A549 (cell line): ENCODE results near the gene WDR77. TPM values are rescaled to one million over a fixed set of nuclear protein-coding genes. Genes with fewer than 3 reads are reported as not detected.
A peak's percentile ranks its signal among the peaks of the same experiment; 100 is the strongest.

Experiments used
- ATAC-seq, 2 experiments: fragments of 200-7000 bp in 1 of 2; fragments of >200 bp in 1 of 2; cut with Nextera tagmentation in 1 of 2; cut with Tn5 transposase in 1 of 2; 3 replicates each; pipeline versions ENCODE4 v1.8.0 to v1.9.1; 2018 to 2020; ENCODE audit warnings: mild to moderate bottlenecking in 1 of 2, moderate library complexity in 1 of 2
- CTCF ChIA-PET: fragments of 300-600 bp; sonication (Branson Sonifier 250); formaldehyde crosslinking; extraction: SDS; loops from one replicate; lab custom pipeline; 2021; ENCODE audit warnings: antibody characterized with exemption, inconsistent platforms; lab: Yijun Ruan, JAX
- POLR2A ChIA-PET: fragments of 350-600 bp; formaldehyde crosslinking; extraction: SDS; loops from one replicate; lab custom pipeline; 2021; ENCODE audit warnings: antibody characterized with exemption, inconsistent platforms; lab: Yijun Ruan, JAX
- DNase-seq, 2 experiments: peaks; one replicate each; pipeline versions ENCODE4 v3.0.0 to v3.0.0-alpha.2; 2011 to 2016; ENCODE audit warnings: low read depth in 1 of 2, low spot score in 1 of 2
- FAIRE-seq: peaks from 2 replicates; lab custom pipeline; 2011; peaks lifted over from hg19 to GRCh38; lab: Jason Lieb, UNC
- H3K27ac ChIP-seq, 2 experiments: fragments of >200 bp; sonication (Bioruptor Twin); formaldehyde crosslinking; 3 replicates each; pipeline ENCODE4 v1.5.1; 2016 to 2017
- H3K4me1 ChIP-seq: fragments of >200 bp; sonication (Bioruptor Twin); formaldehyde crosslinking; 3 replicates; pipeline ENCODE4 v1.6.1; 2016
- H3K4me2 ChIP-seq: fragments of >200 bp; sonication (Bioruptor Twin); formaldehyde crosslinking; 3 replicates; pipeline ENCODE4 v1.6.1; 2016
- H3K4me3 ChIP-seq: fragments of >200 bp; sonication (Bioruptor Twin); formaldehyde crosslinking; 3 replicates; pipeline ENCODE4 v1.5.1; 2016
- H3K9me3 ChIP-seq: fragments of >200 bp; sonication (Bioruptor Twin); formaldehyde crosslinking; 3 replicates; pipeline ENCODE4 v1.6.1; 2016
- BHLHE40 ChIP-seq: IDR thresholded peaks from 2 replicates; pipeline ENCODE4 v1.6.1; 2012; ENCODE audit warnings: low read depth, low read length, inconsistent platforms
- CBX2 ChIP-seq: fragments of 200-600 bp; sonication (generic); IDR thresholded peaks from 2 replicates; pipeline ENCODE4 v1.6.1; 2016; ENCODE audit warnings: low read depth, mild to moderate bottlenecking, borderline replicate concordance
- CEBPB ChIP-seq, 2 experiments: fragments of >200 bp in 1 of 2; sonication (Bioruptor Twin) in 1 of 2; formaldehyde crosslinking in 1 of 2; IDR thresholded peaks; 2 replicates each; pipeline ENCODE4 v1.6.1; 2012 to 2016
- CHD4 ChIP-seq: fragments of 200-600 bp; sonication (generic); IDR thresholded peaks from 2 replicates; pipeline ENCODE4 v1.6.1; 2016; ENCODE audit warnings: antibody characterized with exemption, mild to moderate bottlenecking, borderline replicate concordance
- EHF ChIP-seq: fragments of 250-450 bp; sonication (Bioruptor Pico); IDR thresholded peaks from 2 replicates; pipeline ENCODE4 v1.5.0; 2020; ENCODE audit warnings: mild to moderate bottlenecking
- FOSB ChIP-seq: fragments of 250-450 bp; sonication (Bioruptor Pico); IDR thresholded peaks from 2 replicates; pipeline ENCODE4 v1.5.0; 2020; ENCODE audit warnings: mild to moderate bottlenecking, moderate library complexity
- HEYL ChIP-seq: fragments of 250-450 bp; sonication (Bioruptor Pico); IDR thresholded peaks from 2 replicates; pipeline ENCODE4 v1.8.0; 2021; ENCODE audit warnings: mild to moderate bottlenecking, moderate library complexity
- HOXA7 ChIP-seq: fragments of 250-450 bp; sonication (Bioruptor Pico); IDR thresholded peaks from 2 replicates; pipeline ENCODE4 v1.5.0; 2020; ENCODE audit warnings: mild to moderate bottlenecking, moderate library complexity
- HOXB13 ChIP-seq: fragments of 250-450 bp; sonication (Bioruptor Pico); IDR thresholded peaks from 2 replicates; pipeline ENCODE4 v1.5.0; 2020; ENCODE audit warnings: low read depth, mild to moderate bottlenecking, moderate library complexity
- KDM5A ChIP-seq: fragments of 200-600 bp; sonication (generic); IDR thresholded peaks from 2 replicates; pipeline ENCODE4 v1.6.1; 2016; ENCODE audit warnings: antibody characterized with exemption, mild to moderate bottlenecking
- MAFK ChIP-seq: fragments of 450-650 bp; IDR thresholded peaks from 2 replicates; pipeline ENCODE4 v1.6.1; 2014; ENCODE audit not compliant: partially characterized antibody
- MYC ChIP-seq: IDR thresholded peaks from 2 replicates; pipeline ENCODE4 v1.6.1; 2012; ENCODE audit warnings: mild to moderate bottlenecking, inconsistent platforms, low read length, improper control_type of control experiment, borderline replicate concordance
- NPAS2 ChIP-seq: fragments of 250-450 bp; sonication (Bioruptor Pico); IDR thresholded peaks from 2 replicates; pipeline ENCODE4 v1.8.0; 2022; ENCODE audit warnings: mild to moderate bottlenecking, moderate library complexity, borderline replicate concordance
- RAD21 ChIP-seq, 2 experiments: fragments of >200 bp in 1 of 2; sonication (Bioruptor Twin) in 1 of 2; formaldehyde crosslinking in 1 of 2; IDR thresholded peaks in 1 of 2; conservative IDR thresholded peaks in 1 of 2; 2 replicates in 1 of 2; 3 replicates in 1 of 2; pipeline ENCODE4 v1.6.1; 2012 to 2018; ENCODE audit warnings: inconsistent platforms in 1 of 2
- TP53 ChIP-seq: fragments of 250-450 bp; sonication (Bioruptor Pico); IDR thresholded peaks from 2 replicates; pipeline ENCODE4 v1.5.0; 2021; ENCODE audit warnings: mild to moderate bottlenecking, moderate library complexity
- ZC3H11A ChIP-seq: fragments of 450-650 bp; IDR thresholded peaks from 2 replicates; pipeline ENCODE4 v1.6.1; 2014; ENCODE audit warnings: antibody characterized with exemption, mild to moderate bottlenecking
- ZFP36 ChIP-seq: fragments of 450-650 bp; IDR thresholded peaks from 2 replicates; pipeline ENCODE4 v1.6.1; 2014; ENCODE audit warnings: borderline replicate concordance; ENCODE audit not compliant: partially characterized antibody
- WGBS: methylation state at CpG from one replicate; pipeline ENCODE4 v1.1.6; 2017; ENCODE audit errors: missing lambda C conversion rate; 5-methylcytosine and 5-hydroxymethylcytosine counted together
- polyA plus RNA-seq, 4 experiments: library from polyadenylated mRNA; depleted of rRNA in 3 of 4; stranded (reverse); fragments of >200 nt; fragmentation: RNase III in 1 of 4; extraction: RNeasy Plus Mini Kit Qiagen cat#74134 plus additional on column Dnase treatment in 1 of 4; gene quantifications; 2 replicates in 3 of 4; 3 replicates in 1 of 4; pipeline ENCODE4 v1.2.3, GENCODE V29; 2011 to 2017
- TF ChIP-seq, protein P1 (sequence below): fragments of >200 bp; sonication (Bioruptor Twin); formaldehyde crosslinking; IDR thresholded peaks from 3 replicates; pipeline ENCODE4 v1.6.1; 2016
- TF ChIP-seq, protein P2 (sequence below): IDR thresholded peaks from 2 replicates; pipeline ENCODE4 v1.6.1; 2012
- TF ChIP-seq, protein P3 (sequence below): fragments of >200 bp; sonication (Bioruptor Twin); formaldehyde crosslinking; IDR thresholded peaks from 3 replicates; pipeline ENCODE4 v1.5.1; 2016

The WDR77 gene
- polyA plus RNA-seq, 2 of the 4 experiments (the other 2 are of a cell fraction) = 53.0 to 122 TPM

DNA sequence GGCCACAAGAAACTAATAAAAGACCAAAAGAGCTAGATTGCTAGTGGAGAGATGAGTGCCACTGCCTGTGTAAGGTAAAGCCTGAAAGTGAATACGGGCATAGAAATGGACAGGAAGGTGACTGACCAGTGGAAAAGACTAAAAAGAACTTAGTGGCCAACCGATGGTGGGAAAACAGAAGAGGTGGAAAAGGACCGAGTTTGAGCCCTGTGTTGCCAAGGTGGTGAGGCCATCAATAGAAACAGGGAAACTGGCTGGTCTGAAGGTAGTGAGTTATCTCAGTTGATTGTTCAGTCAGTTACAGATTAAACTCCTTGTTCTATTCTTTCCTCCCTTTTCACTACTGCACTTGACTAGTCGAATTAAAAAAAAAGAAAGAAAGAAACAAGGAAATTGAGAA, 2.5 kb downstream of the WDR77 start:
- ATAC-seq (no peak), DNase-seq (no peak)
- 81% methylated on average over 4 of the region's 4 CpGs for WGBS
- Histone ChIP-seq H3K4me2 (peak overlapping the region; percentile 92), H3K4me3 (no peak overlapping the region), H3K9me3 (no peaks in the 10 kb centered on the region), H3K27ac (no peak overlapping the region)
- CTCF ChIA-PET = no interaction called here
- no peak for TF ChIP-seq ZFP36
- TF ChIP-seq, protein P1, sequence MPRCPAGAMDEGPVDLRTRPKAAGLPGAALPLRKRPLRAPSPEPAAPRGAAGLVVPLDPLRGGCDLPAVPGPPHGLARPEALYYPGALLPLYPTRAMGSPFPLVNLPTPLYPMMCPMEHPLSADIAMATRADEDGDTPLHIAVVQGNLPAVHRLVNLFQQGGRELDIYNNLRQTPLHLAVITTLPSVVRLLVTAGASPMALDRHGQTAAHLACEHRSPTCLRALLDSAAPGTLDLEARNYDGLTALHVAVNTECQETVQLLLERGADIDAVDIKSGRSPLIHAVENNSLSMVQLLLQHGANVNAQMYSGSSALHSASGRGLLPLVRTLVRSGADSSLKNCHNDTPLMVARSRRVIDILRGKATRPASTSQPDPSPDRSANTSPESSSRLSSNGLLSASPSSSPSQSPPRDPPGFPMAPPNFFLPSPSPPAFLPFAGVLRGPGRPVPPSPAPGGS = no peak
- TF ChIP-seq MAFK = no peak
- TF ChIP-seq KDM5A = no peak
- TF ChIP-seq, all 56 proteins: peak for 0
- no peak for FAIRE-seq
- peaks cover 23% of the 10 kb centered on the region for H3K4me1 ChIP-seq
- POLR2A ChIA-PET = no interaction called here

DNA sequence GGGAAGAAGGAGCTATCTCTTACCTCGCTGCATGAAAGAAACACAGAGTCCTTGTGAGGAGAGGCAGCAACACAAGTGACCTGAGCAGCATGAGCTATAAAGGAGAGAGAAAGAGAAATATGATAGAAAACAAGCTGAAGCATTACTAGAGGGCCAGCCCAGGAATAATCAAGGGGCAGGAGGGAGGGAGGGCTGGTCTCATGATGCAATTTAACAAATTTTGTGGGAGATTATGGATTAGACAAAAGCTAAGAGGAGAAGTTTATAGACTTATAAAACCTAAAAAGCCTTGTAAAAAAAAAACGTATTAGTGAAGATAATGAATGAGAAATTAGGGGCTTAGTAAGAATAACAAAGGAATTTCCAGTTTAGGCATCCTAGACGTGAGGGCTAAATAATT, 5.0 kb downstream of the WDR77 start:
- CTCF ChIA-PET = interaction anchor here (2.0 kb wide), 1 partner anchor 17 kb away, joined by 4 read pairs; the partner anchor contains the start of gene OVGP1

DNA sequence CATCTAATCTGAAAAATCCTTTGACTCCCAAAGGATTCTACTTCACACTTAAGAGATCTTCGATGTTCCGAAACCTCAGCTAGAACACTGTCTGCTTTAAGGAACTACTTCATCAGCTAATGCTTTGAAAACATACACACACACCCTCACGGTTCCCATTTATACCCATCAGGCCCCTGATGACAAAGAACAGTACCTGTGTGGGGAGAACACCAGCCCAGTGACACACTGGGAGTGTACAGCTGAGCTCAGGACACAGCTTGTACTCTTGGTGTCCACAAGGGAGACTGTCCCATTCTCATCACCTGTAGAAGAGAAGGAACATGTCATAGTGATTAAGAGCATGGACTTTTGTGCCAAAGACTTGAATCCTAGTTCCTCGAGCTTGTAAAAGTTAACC, 6.6 kb downstream of the WDR77 start:
- CTCF ChIA-PET = interaction anchor here (0.6 to 2.0 kb wide), 4 partner anchors 10 to 91 kb away, joined by 3 to 4 read pairs (median 3); partner anchors contain the start of gene OVGP1
- WGBS = 87% methylated on average over 4 of the region's 4 CpGs

More for the DNA sequence above, 5.0 kb downstream of the WDR77 start:
- Histone ChIP-seq H3K9me3 (no peaks in the 10 kb centered on the region), H3K4me3 (no peak overlapping the region), H3K4me2 (no peak overlapping the region), H3K4me1 (peaks cover 12% of the 10 kb centered on the region), H3K27ac (no peak overlapping the region)
- POLR2A ChIA-PET = no interaction called here
- DNase-seq = no peak
- TF ChIP-seq, protein P2, sequence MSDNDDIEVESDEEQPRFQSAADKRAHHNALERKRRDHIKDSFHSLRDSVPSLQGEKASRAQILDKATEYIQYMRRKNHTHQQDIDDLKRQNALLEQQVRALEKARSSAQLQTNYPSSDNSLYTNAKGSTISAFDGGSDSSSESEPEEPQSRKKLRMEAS = no peak
- TF ChIP-seq CEBPB (IDR thresholded peaks at IDR 0.05) (no peak), HOXB13 (no peak), BHLHE40 (no peak), EHF (no peak), TP53 (CRISPR knock-in tag) (no peak), MYC (no peak), ZC3H11A (no peak), HEYL (CRISPR knock-in tag) (no peak), HOXA7 (CRISPR knock-in tag) (no peak), MAFK (no peak), FOSB (no peak), CBX2 (no peak), NPAS2 (CRISPR knock-in tag) (no peak)
- no peak for ATAC-seq
- 86% methylated on average over 3 of the region's 3 CpGs for WGBS
- no peak for FAIRE-seq

DNA sequence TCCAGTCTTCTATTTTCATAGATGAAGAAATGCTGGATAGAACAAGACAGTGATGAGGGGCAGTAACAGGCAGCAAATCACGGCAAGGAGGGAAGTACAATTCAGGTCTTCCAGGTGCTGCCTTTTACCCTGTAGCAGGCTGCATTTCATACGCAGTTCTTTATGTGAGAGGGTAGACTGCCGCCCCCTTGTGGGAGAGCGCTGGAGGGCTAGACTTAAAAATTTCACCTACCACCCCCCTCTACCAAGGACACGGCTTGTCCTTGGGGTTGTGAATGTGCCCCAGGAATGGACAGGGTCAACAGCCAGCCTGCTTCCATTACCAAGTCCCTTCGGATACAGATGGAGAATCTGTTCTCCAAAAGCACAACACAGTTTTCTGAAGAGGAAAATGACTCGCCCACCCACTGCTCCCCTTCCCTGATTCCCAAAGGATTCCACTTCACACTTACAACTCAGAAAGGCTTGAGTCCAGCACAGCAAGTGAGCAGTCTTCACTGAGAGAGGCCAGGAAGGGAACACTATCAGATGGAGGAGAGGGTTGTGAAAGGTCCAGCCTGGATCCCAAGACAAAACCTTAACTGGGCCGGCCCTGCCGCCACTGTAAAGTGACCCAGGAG, 7.4 kb downstream of the WDR77 start:
- POLR2A ChIA-PET = no interaction called here
- peak in 1 of 2 experiments; percentile 32 for DNase-seq
- CTCF ChIA-PET = interaction anchor here (0.6 to 2.0 kb wide), 6 partner anchors 11 to 818 kb away, joined by 3 to 4 read pairs (median 3); partner anchors contain the start of gene OVGP1

More for the DNA sequence above, 6.6 kb downstream of the WDR77 start:
- H3K4me2 ChIP-seq = no peak overlapping the region
- POLR2A ChIA-PET = no interaction called here
- no peaks in the 10 kb centered on the region for H3K9me3 ChIP-seq
- ATAC-seq (no peak), DNase-seq (no peak), FAIRE-seq (no peak)
- H3K27ac ChIP-seq = no peak overlapping the region
- TF ChIP-seq CHD4 (no peak), KDM5A (no peak)
- H3K4me3 ChIP-seq = no peak overlapping the region
- peaks cover 7% of the 10 kb centered on the region for H3K4me1 ChIP-seq

More for the DNA sequence above, 7.4 kb downstream of the WDR77 start:
- Histone ChIP-seq H3K4me2 (no peak overlapping the region), H3K4me3 (no peak overlapping the region), H3K27ac (no peak overlapping the region)
- FAIRE-seq (no peak), ATAC-seq (peak; percentile 64 to 77)
- 65% methylated on average over 6 of the region's 9 CpGs for WGBS
- TF ChIP-seq CBX2 (no peak), RAD21 (conservative IDR thresholded peaks at IDR 0.05 in 1 of 2, IDR thresholded peaks at IDR 0.05 in 1 of 2) (0 out of 5 replicates have a peak, but pooled peaks of 1 of the 2 experiments have one; percentile 12)
- TF ChIP-seq, protein P3, sequence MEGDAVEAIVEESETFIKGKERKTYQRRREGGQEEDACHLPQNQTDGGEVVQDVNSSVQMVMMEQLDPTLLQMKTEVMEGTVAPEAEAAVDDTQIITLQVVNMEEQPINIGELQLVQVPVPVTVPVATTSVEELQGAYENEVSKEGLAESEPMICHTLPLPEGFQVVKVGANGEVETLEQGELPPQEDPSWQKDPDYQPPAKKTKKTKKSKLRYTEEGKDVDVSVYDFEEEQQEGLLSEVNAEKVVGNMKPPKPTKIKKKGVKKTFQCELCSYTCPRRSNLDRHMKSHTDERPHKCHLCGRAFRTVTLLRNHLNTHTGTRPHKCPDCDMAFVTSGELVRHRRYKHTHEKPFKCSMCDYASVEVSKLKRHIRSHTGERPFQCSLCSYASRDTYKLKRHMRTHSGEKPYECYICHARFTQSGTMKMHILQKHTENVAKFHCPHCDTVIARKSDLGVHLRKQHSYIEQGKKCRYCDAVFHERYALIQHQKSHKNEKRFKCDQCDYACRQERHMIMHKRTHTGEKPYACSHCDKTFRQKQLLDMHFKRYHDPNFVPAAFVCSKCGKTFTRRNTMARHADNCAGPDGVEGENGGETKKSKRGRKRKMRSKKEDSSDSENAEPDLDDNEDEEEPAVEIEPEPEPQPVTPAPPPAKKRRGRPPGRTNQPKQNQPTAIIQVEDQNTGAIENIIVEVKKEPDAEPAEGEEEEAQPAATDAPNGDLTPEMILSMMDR = peak; percentile 41; the same call in 2 of the 3 replicates
- TF ChIP-seq, all 56 proteins: peak for 2
- Histone ChIP-seq H3K4me1 (no peaks in the 10 kb centered on the region; the same call in 2 of the 3 replicates), H3K9me3 (no peaks in the 10 kb centered on the region)
